Mesendoderm (in vitro differentiated cells): ENCODE measurements around the gene METTL24.
A peak's percentile ranks its signal among the peaks of the same experiment; 100 is the strongest.

Experiments
- DNase-seq: peaks from one replicate; pipeline ENCODE4 v3.0.0; 2013
- H2AK5ac ChIP-seq: 2 replicates; pipeline ENCODE4 v1.6.1; 2013; ENCODE audit warnings: low read length, inconsistent platforms
- H2BK120ac ChIP-seq: 2 replicates; pipeline ENCODE4 v1.6.1; 2013; ENCODE audit warnings: low read depth, mild to moderate bottlenecking, low read length, moderate library complexity, mixed read lengths
- H2BK15ac ChIP-seq: replicated peaks from 2 replicates; pipeline ENCODE4 v1.6.1; 2013; ENCODE audit warnings: low read depth, mild to moderate bottlenecking, moderate library complexity
- H2BK5ac ChIP-seq: 2 replicates; pipeline ENCODE4 v1.6.1; 2013; ENCODE audit warnings: low read length, inconsistent platforms
- H3K18ac ChIP-seq: 2 replicates; pipeline ENCODE4 v1.6.1; 2013; ENCODE audit warnings: mild to moderate bottlenecking, low read length, mixed read lengths
- H3K23ac ChIP-seq: one replicate; pipeline ENCODE4 v1.6.1; 2013; ENCODE audit warnings: low read length
- H3K27ac ChIP-seq: 2 replicates; pipeline ENCODE4 v1.5.1; 2013; ENCODE audit warnings: low read depth, mild to moderate bottlenecking, inconsistent platforms, low read length, moderate library complexity
- H3K27me3 ChIP-seq: 2 replicates; pipeline ENCODE4 v1.6.1; 2013; ENCODE audit warnings: low read length, control low read depth, mild to moderate bottlenecking, inconsistent platforms; ENCODE audit not compliant: insufficient read depth, poor library complexity
- H3K36me3 ChIP-seq: 2 replicates; pipeline ENCODE4 v1.6.1; 2013; ENCODE audit warnings: low read length, inconsistent platforms; ENCODE audit not compliant: control insufficient read depth, insufficient read depth
- H3K4ac ChIP-seq: one replicate; pipeline ENCODE4 v1.6.1; 2013; ENCODE audit warnings: low read depth, mild to moderate bottlenecking, low read length, moderate library complexity
- H3K4me1 ChIP-seq: 2 replicates; pipeline ENCODE4 v1.6.1; 2013; ENCODE audit warnings: low read depth, low read length, inconsistent platforms; ENCODE audit not compliant: control insufficient read depth
- H3K4me2 ChIP-seq: 2 replicates; pipeline ENCODE4 v1.6.1; 2013; ENCODE audit warnings: low read length
- H3K4me3 ChIP-seq: 2 replicates; pipeline ENCODE4 v1.5.1; 2013; ENCODE audit warnings: mild to moderate bottlenecking, low read length
- H3K56ac ChIP-seq: one replicate; pipeline ENCODE4 v1.6.1; 2013; ENCODE audit warnings: low read length
- H3K79me1 ChIP-seq: 2 replicates; pipeline ENCODE4 v1.6.1; 2013; ENCODE audit warnings: low read length, inconsistent platforms
- H3K79me2 ChIP-seq: 2 replicates; pipeline ENCODE4 v1.6.1; 2013; ENCODE audit warnings: mild to moderate bottlenecking, low read length; ENCODE audit not compliant: control insufficient read depth, insufficient read depth
- H3K9ac ChIP-seq: 2 replicates; pipeline ENCODE4 v1.6.1; 2013; ENCODE audit warnings: low read length, inconsistent platforms
- H4K5ac ChIP-seq: one replicate; pipeline ENCODE4 v1.6.1; 2013; ENCODE audit warnings: low read length
- H4K8ac ChIP-seq: one replicate; pipeline ENCODE4 v1.6.1; 2013; ENCODE audit warnings: low read depth, mild to moderate bottlenecking, control low read depth, low read length, moderate library complexity
- WGBS: extraction: QIAGEN DNeasy Blood & Tissue Kit; methylation state at CpG from one replicate; pipeline ENCODE4 v1.1.7; 2013; ENCODE audit warnings: low lambda C conversion rate, missing lambda C conversion rate; ENCODE audit not compliant: insufficient coverage; ENCODE audit errors: extremely low coverage; 5-methylcytosine and 5-hydroxymethylcytosine counted together

METTL24 gene

GRCh38 chr6:110398778-110399177 is 40.6 kb upstream of the METTL24 start:
- H2AK5ac ChIP-seq, result no peak overlapping the region
- no peak for DNase-seq
- no peak overlapping the region for H3K23ac ChIP-seq
- no peak overlapping the region for H3K27ac ChIP-seq
- no peaks in the 10 kb centered on the region for H3K4me1 ChIP-seq
- no peaks in the 10 kb centered on the region for H3K79me2 ChIP-seq
- no peaks in the 10 kb centered on the region for H3K79me1 ChIP-seq
- no peak overlapping the region for H3K18ac ChIP-seq
- no peak overlapping the region for H4K5ac ChIP-seq
- no peak overlapping the region for H2BK5ac ChIP-seq
- no peak overlapping the region for H3K4ac ChIP-seq
- H4K8ac ChIP-seq, result no peak overlapping the region
- H3K4me3 ChIP-seq, result no peak overlapping the region
- H3K27me3 ChIP-seq, result no peaks in the 10 kb centered on the region
- no peak overlapping the region for H2BK15ac ChIP-seq
- H2BK120ac ChIP-seq, result no peak overlapping the region
- no peak overlapping the region for H3K4me2 ChIP-seq
- no peak overlapping the region for H3K9ac ChIP-seq
- no peak overlapping the region for H3K56ac ChIP-seq
- no peaks in the 10 kb centered on the region for H3K36me3 ChIP-seq
- no CpG with 5 or more reads among the region's 4 CpGs for WGBS

DNA sequence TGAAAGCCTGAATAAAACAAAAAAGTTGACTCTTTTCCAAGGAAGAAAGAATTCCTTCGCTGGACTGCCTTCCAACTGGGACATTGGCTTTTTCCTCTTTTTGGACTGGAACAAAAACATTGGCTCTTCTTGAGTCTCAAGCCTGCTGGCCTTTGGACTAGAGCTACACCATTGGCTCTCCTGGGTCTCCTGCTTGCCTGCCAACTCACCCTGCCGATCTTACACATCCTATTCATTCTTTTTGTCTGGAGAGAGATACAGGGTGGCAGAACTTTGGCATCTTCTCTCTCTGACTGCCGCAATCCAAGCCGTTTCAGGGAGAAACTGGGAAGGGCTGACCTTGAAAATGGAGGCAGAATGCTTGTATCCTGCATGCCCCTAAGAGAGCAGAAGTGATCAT is 37.1 kb upstream of the METTL24 start:
- no peak overlapping the region for H2BK120ac ChIP-seq

GRCh38 chr6:110394409-110394808 is 36.3 kb upstream of the METTL24 start:
- DNase-seq, result no peak
- no CpG with 5 or more reads among the region's 4 CpGs for WGBS
- no peak overlapping the region for H3K23ac ChIP-seq
- H3K56ac ChIP-seq, result no peak overlapping the region
- H2BK120ac ChIP-seq, result no peak overlapping the region
- no peaks in the 10 kb centered on the region for H3K79me1 ChIP-seq
- H3K27me3 ChIP-seq, result no peaks in the 10 kb centered on the region
- H3K9ac ChIP-seq, result no peak overlapping the region
- H2BK5ac ChIP-seq, result no peak overlapping the region
- H3K4ac ChIP-seq, result no peak overlapping the region
- no peaks in the 10 kb centered on the region for H3K79me2 ChIP-seq
- H3K27ac ChIP-seq, result no peak overlapping the region
- no peak overlapping the region for H2BK15ac ChIP-seq
- H3K36me3 ChIP-seq, result no peaks in the 10 kb centered on the region
- no peak overlapping the region for H3K18ac ChIP-seq
- no peak overlapping the region for H2AK5ac ChIP-seq
- no peak overlapping the region for H4K8ac ChIP-seq
- H3K4me1 ChIP-seq, result no peaks in the 10 kb centered on the region
- no peak overlapping the region for H3K4me3 ChIP-seq
- no peak overlapping the region for H4K5ac ChIP-seq
- no peak overlapping the region for H3K4me2 ChIP-seq

More for the DNA sequence above, 37.1 kb upstream of the METTL24 start:
- Histone ChIP-seq H3K4me1 (no peaks in the 10 kb centered on the region), H3K79me2 (no peaks in the 10 kb centered on the region), H2BK15ac (no peak overlapping the region), H3K4me2 (no peak overlapping the region), H3K18ac (no peak overlapping the region), H2AK5ac (no peak overlapping the region), H3K27me3 (no peaks in the 10 kb centered on the region), H3K36me3 (no peaks in the 10 kb centered on the region), H3K4ac (no peak overlapping the region), H3K4me3 (no peak overlapping the region), H3K56ac (no peak overlapping the region), H3K27ac (no peak overlapping the region), H3K9ac (no peak overlapping the region), H4K5ac (no peak overlapping the region), H4K8ac (no peak overlapping the region), H2BK5ac (no peak overlapping the region), H3K79me1 (no peaks in the 10 kb centered on the region), H3K23ac (no peak overlapping the region)
- DNase-seq, result no peak
- no CpG with 5 or more reads among the region's 4 CpGs for WGBS

DNA sequence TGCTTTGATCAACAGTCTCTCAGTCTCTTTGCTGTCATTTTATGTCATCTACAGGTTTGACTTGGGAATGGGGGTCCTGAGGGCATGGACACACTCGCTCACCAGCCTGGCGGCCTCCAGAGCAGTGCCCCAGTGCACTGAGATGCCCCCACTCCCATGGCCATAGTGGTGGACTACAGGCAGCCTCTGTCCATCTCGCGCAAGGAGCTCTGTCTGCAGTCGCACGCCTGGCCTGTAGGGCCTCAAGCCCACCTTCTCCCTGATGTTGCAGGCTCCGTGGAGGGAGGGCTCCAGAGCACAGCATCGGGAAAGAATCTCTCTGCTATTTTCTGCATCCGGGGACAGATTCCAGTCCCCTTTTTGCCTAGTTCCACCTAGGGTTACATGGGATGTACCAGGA is 34.6 kb upstream of the METTL24 start:
- H3K4me2 ChIP-seq, result no peak overlapping the region
- H2BK5ac ChIP-seq, result no peak overlapping the region
- H3K27ac ChIP-seq, result no peak overlapping the region
- H3K18ac ChIP-seq, result no peak overlapping the region
- no peak overlapping the region for H3K9ac ChIP-seq
- H2BK15ac ChIP-seq, result no peak overlapping the region
- no peaks in the 10 kb centered on the region for H3K79me1 ChIP-seq
- H3K56ac ChIP-seq, result no peak overlapping the region
- no peaks in the 10 kb centered on the region for H3K36me3 ChIP-seq
- no peak overlapping the region for H4K8ac ChIP-seq
- H2BK120ac ChIP-seq, result no peak overlapping the region
- H3K4ac ChIP-seq, result no peak overlapping the region
- H3K79me2 ChIP-seq, result no peaks in the 10 kb centered on the region
- no peak overlapping the region for H3K23ac ChIP-seq
- no peak overlapping the region for H4K5ac ChIP-seq
- H3K27me3 ChIP-seq, result no peaks in the 10 kb centered on the region
- no peak overlapping the region for H3K4me3 ChIP-seq
- no peak overlapping the region for H2AK5ac ChIP-seq
- no CpG with 5 or more reads among the region's 9 CpGs for WGBS
- H3K4me1 ChIP-seq, result no peaks in the 10 kb centered on the region
- peak; percentile 31 for DNase-seq

GRCh38 chr6:110390404-110390803 is 32.3 kb upstream of the METTL24 start:
- H3K23ac ChIP-seq, result no peak overlapping the region
- H3K4ac ChIP-seq, result no peak overlapping the region
- H3K4me1 ChIP-seq, result no peaks in the 10 kb centered on the region
- no peak for DNase-seq
- H3K27ac ChIP-seq, result no peak overlapping the region
- no peaks in the 10 kb centered on the region for H3K79me2 ChIP-seq
- no peak overlapping the region for H2AK5ac ChIP-seq
- H3K27me3 ChIP-seq, result no peaks in the 10 kb centered on the region
- no peak overlapping the region for H2BK5ac ChIP-seq
- WGBS, result no CpG with 5 or more reads among the region's 2 CpGs
- H3K36me3 ChIP-seq, result no peaks in the 10 kb centered on the region
- H2BK15ac ChIP-seq, result no peak overlapping the region
- H2BK120ac ChIP-seq, result no peak overlapping the region
- H4K8ac ChIP-seq, result no peak overlapping the region
- no peak overlapping the region for H3K9ac ChIP-seq
- no peak overlapping the region for H4K5ac ChIP-seq
- no peak overlapping the region for H3K18ac ChIP-seq
- H3K79me1 ChIP-seq, result no peaks in the 10 kb centered on the region
- no peak overlapping the region for H3K56ac ChIP-seq
- no peak overlapping the region for H3K4me2 ChIP-seq
- no peak overlapping the region for H3K4me3 ChIP-seq

GRCh38 chr6:110389689-110390382 is 31.7 kb upstream of the METTL24 start:
- DNase-seq, result no peak
- Histone ChIP-seq H2BK15ac (no peak overlapping the region), H2BK5ac (no peak overlapping the region), H3K4me2 (no peak overlapping the region), H3K27ac (no peak overlapping the region), H3K56ac (no peak overlapping the region), H4K5ac (no peak overlapping the region), H3K4ac (peak overlapping the region; percentile 2), H3K23ac (no peak overlapping the region), H4K8ac (no peak overlapping the region), H3K79me2 (no peaks in the 10 kb centered on the region), H2AK5ac (no peak overlapping the region), H3K4me1 (no peaks in the 10 kb centered on the region), H3K9ac (no peak overlapping the region), H3K18ac (no peak overlapping the region), H3K4me3 (no peak overlapping the region), H3K36me3 (no peaks in the 10 kb centered on the region), H3K79me1 (no peaks in the 10 kb centered on the region), H3K27me3 (no peaks in the 10 kb centered on the region), H2BK120ac (no peak overlapping the region)
- no CpG with 5 or more reads among the region's 4 CpGs for WGBS
